ENCODE data around the gene ACSM6. TPM values are rescaled to one million over a fixed set of nuclear protein-coding genes. Genes with fewer than 3 reads are reported as not detected.

Gene ACSM6
- total and polyA plus RNA-seq, 2 of the 8 experiments (the other 6 are each of a cell fraction or from before 2014, with no cell fraction given), result 0.33 TPM; not detected in 1

GRCh38 chr10:95237376-95238170, 43.5 kb downstream of the ACSM6 start:
- Histone ChIP-seq H3K4me2 (ENCODE audit: insufficient read depth in 1 of 2, low read depth in 2 of 2, low read length in 2 of 2) (no peak overlapping the region), H3K23me2 (ENCODE audit: low read depth, low read length) (no peaks in the 10 kb centered on the region), H2BK20ac (ENCODE audit: low read length) (peak overlapping the region; percentile 16; the same call in 1 of the 2 replicates), H3K79me2 (ENCODE audit: control insufficient read depth in 1 of 2, insufficient read depth in 2 of 2, low read length in 2 of 2) (peaks cover 0 to 15% of the 10 kb centered on the region in 2 experiments; a peak in 1 of 4 replicates), H3K27ac (ENCODE audit: low read depth, low read length) (peak overlapping the region; percentile 27; the same call in 1 of the 2 replicates), H3K9ac (replicated peaks in 1 of 4; ENCODE audit: extremely low read depth in 1 of 4, low read depth in 3 of 4, low read length in 3 of 4) (no peak overlapping the region), H3K79me1 (ENCODE audit: low read depth, low read length) (no peaks in the 10 kb centered on the region; the same call in 1 of the 2 replicates), H3K4me3 (ENCODE audit: extremely low read depth in 1 of 4, insufficient read depth in 2 of 4, low read depth in 3 of 4, low read length in 4 of 4) (no peak overlapping the region), H3K4me1 (replicated peaks in 1 of 4; ENCODE audit: control insufficient read depth in 3 of 4, insufficient read depth in 4 of 4, low read length in 3 of 4) (peaks cover 0 to 3% (median 1%) of the 10 kb centered on the region in 4 experiments; a peak in 2 of 7 replicates), H4K20me1 (replicated peaks in 1 of 2; ENCODE audit: control insufficient read depth in 1 of 2, insufficient read depth in 2 of 2, low read length in 2 of 2) (no peaks in the 10 kb centered on the region), H2BK5ac (ENCODE audit: low read depth, low read length) (peak overlapping the region; percentile 36; the same call in 1 of the 2 replicates), H2BK12ac (ENCODE audit: low read depth, low read length) (peak overlapping the region; percentile 21; the same call in 1 of the 2 replicates), H2BK15ac (ENCODE audit: low read length) (no peak overlapping the region), H4K5ac (ENCODE audit: insufficient read length, low read depth, low read length) (no peak overlapping the region), H3K9me3 (ENCODE audit: insufficient read depth in 2 of 2, low read depth in 1 of 2, low read length in 1 of 2) (peaks cover 0 to 3% of the 10 kb centered on the region in 2 experiments; a peak in 1 of 4 replicates), H3K4ac (replicated peaks; ENCODE audit: insufficient read length, low read depth, low read length) (no peak overlapping the region), H3K36me3 (ENCODE audit: control insufficient read depth in 2 of 4, insufficient read depth in 4 of 4, low read length in 3 of 4) (peaks cover 7 to 60% (median 31%) of the 10 kb centered on the region in 4 experiments; a peak in 6 of 8 replicates), H3K27me3 (replicated peaks in 1 of 4; ENCODE audit: control insufficient read depth in 3 of 4, extremely low read depth in 1 of 4, insufficient read depth in 3 of 4, low read length in 3 of 4) (no peaks in the 10 kb centered on the region), H3K18ac (ENCODE audit: extremely low read depth, low read length) (no peak overlapping the region), H3K14ac (ENCODE audit: insufficient read length) (no peak overlapping the region), H3K56ac (replicated peaks; ENCODE audit: insufficient read length, low read depth, low read length) (no peak overlapping the region), H2AFZ (ENCODE audit: low read length) (no peak overlapping the region), H2BK120ac (replicated peaks; ENCODE audit: low read depth, low read length) (peak overlapping the region; percentile 33), H4K8ac (ENCODE audit: extremely low read depth, insufficient read depth, low read length) (no peak overlapping the region), H2AK5ac (ENCODE audit: low read depth, low read length) (0 out of 2 replicates have a peak overlapping the region, but pooled peaks have one; percentile 1), H4K91ac (replicated peaks; ENCODE audit: insufficient read length, low read length) (peak overlapping the region; percentile 39), H3K23ac (ENCODE audit: insufficient read length) (no peak overlapping the region)
- CTCF ChIA-PET (ENCODE audit: partially characterized antibody), result interaction anchor here (0.6 to 16.4 kb wide), 10 partner anchors 9 to 137 kb away, joined by 3 to 363 read pairs (median 4); no protein-coding TSS in a partner anchor
- no peak for FAIRE-seq
- no peak for DNase-seq (ENCODE audit: low read depth in 1 of 2, low spot score in 2 of 2)
- WGBS, 2 experiments (ENCODE audit: extremely low coverage in 1 of 2, insufficient coverage in 1 of 2, insufficient read length in 1 of 2, insufficient replicate concordance in 2 of 2, low coverage in 1 of 2, low lambda C conversion rate in 2 of 2, missing lambda C conversion rate in 1 of 2), result 90% methylated on average over 12 of the region's 12 CpGs; no CpG with 5 or more reads in 1 of the 2 experiments
- POLR2A ChIA-PET (ENCODE audit: partially characterized antibody), result interaction anchor here (0.7 to 1.1 kb wide), 2 partner anchors 9 to 27 kb away, joined by 3 to 5 read pairs; no protein-coding TSS in a partner anchor
- no peak for TF ChIP-seq KDM1A (IDR thresholded peaks at IDR 0.05; ENCODE audit: borderline replicate concordance, low read length)
- no peak for TF ChIP-seq RNF2 (IDR thresholded peaks at IDR 0.05; ENCODE audit: borderline replicate concordance, low read depth, low read length, missing control alignments, poor library complexity, severe bottlenecking)
- no peak for TF ChIP-seq EZH2 (IDR thresholded peaks at IDR 0.05; ENCODE audit: low read depth, low read length, severe bottlenecking)

Data from H1 (cell line).